NOMO-1 treated with DMSO at 0.1 percent for 48 hours (cell line): ENCODE measurements around the gene CDON.

ENCODE experiments used
- DNase-seq: peaks from one replicate; lab custom pipeline; 2025; ENCODE audit not compliant: unreplicated experiment; lab: John Stamatoyannopoulos, UW

CDON gene

GRCh38 chr11:125959511-125959910 is 103.2 kb downstream of the CDON start:
- DNase-seq, result no peak

- no peak for DNase-seq
Observed at GRCh38 chr11:125958872-125959400, 103.7 kb downstream of the CDON start.

DNA sequence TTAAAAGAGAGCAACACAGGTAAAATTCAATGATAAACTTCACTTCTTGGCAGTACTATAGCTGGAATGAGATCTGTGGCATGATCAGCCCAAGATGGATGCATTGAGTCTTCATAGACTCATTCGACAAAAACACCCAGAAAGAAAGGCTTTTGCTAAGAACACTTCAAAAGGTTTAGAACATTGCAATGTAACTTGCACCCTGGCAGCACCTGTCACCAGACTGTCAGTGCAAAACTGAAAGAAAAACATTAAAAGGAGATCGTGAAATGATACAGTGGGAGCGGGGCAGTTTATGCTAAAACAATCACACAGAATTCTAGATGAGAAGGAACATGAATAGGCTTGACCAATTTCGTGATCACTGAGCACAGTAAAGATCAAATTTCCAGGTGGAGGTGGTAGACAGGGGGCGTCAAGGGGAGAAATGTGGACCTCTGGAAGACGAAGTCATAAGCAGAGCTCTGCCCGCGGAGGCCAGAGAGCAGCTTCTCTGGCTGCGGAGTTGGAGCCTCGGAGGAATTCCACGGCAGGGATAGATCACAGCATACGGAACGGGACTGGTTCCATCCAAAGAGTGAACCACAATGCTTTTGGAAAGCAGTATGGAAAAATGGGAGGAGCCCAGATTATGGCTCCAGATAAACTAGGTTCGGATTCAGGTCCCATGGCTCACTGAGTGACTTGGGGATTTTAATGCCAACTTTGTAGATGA is 104.9 kb downstream of the CDON start:
- DNase-seq, result no peak

DNA sequence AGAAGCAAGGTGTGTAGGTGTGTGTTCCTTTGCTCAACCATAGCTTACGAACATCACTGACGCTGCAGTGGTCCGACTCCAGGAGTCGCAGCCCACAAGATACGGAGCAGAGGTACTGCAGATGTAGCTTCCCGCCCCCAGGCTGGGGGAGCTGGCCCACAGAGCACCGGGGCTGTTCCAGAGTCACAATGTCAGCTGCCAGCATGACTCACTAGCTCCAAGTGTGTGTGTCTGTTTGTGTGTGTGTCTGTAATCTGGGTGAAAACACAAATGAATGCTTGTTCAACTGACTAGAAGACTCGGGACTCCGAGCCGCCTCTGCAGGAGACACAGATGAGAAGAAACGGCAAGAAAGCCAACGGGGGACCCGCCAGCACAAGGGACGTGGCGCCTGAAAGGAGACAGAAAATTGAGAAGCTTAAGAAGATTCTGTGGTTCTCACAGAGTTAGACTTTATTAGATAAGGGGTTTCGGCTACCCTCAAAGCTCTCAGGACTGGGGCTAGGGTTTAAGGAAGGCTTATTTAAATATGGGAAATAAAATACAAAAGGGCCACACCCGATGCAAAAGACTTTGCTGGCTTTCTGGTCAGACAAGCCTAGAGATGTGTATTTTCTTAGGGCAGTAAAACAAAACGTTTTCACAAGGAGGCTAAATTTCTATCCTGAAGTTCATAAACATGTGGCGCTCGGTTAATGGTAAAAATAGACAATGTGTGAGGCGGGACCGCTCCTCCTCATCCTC is 106.1 kb downstream of the CDON start:
- no peak for DNase-seq

DNA sequence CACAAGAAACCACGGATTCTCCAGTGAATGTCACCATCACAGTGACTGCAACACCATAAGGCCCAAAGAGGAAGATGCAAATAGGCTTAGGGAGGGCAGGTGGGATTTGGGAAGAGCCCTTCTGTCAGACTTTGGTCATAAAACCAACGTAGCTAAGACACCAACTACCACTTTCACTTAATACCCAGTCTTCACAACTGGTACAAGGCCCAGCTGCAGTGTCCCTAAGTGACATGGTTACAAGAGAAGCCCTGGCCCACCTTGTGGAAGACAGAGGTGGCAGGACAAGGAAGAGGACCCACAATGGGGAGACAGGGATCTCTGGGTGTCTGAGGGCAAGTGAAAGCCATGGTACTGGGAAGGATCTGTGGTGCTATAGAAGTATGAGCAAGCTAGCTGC is 106.8 kb downstream of the CDON start:
- DNase-seq, result no peak

GRCh38 chr11:125954945-125955640 is 107.6 kb downstream of the CDON start:
- DNase-seq, result no peak

DNA sequence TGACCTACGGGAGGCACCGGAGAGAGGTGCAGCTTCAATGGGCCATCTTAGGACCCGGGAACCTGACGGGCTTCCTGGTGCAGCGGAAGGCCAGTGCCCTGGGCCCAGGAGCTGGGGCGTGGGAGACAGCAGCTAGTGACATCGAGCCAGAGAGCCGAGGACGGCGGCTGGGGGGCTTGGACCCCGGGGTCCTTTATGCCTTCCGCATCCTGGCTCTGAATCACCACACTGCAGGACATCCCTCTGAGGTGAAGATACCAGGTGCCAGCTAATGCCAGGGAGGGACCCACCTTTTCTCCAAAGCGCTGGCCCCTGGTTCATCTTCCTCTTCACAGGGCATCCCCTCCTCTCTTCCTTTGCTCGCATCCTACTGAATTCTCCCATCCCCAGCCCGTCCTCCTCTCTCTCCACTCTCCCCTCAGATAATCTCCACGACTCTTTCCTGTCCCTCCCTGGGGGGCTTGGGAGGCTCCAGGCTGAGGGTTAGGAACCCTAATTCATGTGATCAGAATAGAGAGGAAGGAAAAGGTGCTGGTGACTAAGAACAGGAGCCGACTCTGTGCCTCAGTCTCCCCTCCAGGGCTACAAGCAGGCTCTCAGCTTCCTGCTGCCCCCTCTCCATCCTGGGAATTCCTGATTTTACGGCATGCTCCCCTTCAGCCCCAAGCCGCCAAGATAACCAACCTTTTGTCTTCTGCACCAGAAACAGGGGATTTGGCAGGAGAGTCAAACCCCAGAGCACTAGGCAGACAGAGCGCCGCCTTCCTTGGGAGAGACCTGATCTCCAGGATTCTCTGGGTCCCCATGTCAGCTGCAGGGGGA is 108.3 kb downstream of the CDON start:
- DNase-seq, result no peak

DNA sequence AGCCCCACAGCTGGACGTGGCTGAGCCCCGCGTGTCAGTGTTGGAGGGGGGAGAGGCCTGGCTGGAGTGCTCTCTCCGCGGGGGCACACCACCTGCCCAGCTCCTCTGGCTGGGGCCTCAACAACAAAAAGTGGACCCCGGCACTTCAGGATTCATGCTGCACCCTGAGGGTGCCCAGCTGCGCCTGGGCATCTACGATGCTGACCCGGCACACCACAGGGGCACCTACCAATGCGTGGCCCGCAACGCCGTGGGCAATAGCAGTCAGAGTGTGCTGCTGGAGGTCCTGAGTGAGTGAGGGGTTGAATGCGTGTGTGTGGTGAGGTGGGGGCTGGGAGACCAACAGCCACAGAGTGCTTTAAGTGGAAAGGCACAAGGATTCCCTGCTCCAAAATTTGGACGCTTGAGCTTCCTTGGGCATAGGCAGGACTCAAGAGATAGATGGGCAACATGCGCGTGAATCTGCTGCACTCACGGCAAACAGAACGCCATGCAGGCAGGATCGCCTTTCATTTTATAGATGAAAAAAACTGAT is 109.2 kb downstream of the CDON start:
- no peak for DNase-seq

GRCh38 chr11:125952973-125953372 is 109.7 kb downstream of the CDON start:
- DNase-seq, result no peak

DNA sequence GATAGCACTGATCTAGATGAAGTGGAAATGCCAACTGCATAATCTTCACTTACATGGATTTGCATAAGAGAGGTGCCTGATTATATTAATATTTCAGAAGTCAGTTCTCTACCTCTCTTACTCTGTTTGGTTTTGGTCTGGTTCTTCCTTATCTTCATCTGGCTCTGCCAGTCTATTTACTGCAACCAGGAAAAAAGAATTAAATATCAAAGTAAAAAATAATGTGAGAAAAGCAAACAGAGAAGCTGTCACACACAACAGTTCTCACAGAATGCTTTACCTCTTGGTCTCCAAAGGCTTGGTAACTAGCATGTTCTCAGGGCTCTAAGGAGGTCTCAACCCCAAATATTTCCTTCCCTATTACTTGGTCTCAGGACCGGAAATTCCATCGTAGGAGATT is 110.1 kb downstream of the CDON start:
- no peak for DNase-seq

- DNase-seq, result no peak
Observed at GRCh38 chr11:125951731-125952130, 110.9 kb downstream of the CDON start.

- DNase-seq, result no peak
Observed at GRCh38 chr11:125950696-125951651, 111.7 kb downstream of the CDON start.

DNA sequence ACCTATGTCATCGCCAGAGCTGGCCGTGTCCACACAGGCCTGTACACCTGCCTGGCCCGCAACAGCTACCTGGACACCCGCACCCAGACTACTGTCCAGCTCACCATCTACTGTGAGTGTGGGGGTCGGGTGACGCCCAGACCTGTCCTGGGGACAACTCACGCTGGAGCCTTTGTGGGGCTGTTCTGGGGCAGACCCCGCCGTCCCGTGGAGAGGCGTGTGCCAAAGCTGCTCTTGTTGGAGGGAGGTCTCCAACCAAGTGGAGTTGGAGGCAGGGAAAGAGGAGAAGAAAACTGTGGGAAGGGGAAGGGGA is 112.5 kb downstream of the CDON start:
- no peak for DNase-seq

GRCh38 chr11:125949271-125950177 is 113.1 kb downstream of the CDON start:
- DNase-seq, result no peak

DNA sequence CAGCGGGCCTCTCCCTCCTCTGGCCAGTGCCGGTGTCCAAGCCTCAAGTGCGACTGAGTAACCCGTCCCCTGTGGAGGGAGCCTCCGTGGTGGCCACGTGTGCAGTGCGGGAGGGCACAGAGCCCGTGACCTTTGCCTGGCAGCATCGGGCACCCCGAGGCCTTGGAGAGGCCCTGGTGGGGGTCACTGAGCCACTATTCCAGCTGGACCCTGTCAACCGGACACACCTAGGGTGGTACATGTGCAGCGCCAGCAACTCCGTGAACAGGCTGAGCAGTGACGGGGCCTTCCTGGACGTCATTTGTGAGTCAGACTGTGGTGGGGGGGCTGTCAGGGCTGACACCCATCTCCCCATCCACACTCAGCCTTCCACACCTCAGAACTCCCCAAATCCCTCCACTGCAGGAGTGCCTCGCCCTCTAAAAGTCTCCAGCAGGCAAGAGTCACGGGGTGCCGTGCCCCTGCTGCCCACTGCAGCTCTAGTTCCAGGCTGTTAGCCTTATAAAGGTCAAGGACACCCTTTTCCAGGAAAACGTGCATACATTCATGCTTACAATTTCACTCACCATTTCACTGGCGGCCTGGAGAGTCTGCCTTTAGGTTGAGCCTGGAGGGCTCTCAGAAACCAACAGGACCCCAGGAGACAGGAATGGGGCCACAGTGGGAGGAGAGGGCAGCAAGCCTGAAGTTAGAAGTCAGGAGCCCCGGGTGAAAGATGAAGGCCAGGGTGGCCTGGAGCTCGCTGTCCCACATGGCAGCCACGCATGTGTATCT is 114.2 kb downstream of the CDON start:
- DNase-seq, result no peak

DNA sequence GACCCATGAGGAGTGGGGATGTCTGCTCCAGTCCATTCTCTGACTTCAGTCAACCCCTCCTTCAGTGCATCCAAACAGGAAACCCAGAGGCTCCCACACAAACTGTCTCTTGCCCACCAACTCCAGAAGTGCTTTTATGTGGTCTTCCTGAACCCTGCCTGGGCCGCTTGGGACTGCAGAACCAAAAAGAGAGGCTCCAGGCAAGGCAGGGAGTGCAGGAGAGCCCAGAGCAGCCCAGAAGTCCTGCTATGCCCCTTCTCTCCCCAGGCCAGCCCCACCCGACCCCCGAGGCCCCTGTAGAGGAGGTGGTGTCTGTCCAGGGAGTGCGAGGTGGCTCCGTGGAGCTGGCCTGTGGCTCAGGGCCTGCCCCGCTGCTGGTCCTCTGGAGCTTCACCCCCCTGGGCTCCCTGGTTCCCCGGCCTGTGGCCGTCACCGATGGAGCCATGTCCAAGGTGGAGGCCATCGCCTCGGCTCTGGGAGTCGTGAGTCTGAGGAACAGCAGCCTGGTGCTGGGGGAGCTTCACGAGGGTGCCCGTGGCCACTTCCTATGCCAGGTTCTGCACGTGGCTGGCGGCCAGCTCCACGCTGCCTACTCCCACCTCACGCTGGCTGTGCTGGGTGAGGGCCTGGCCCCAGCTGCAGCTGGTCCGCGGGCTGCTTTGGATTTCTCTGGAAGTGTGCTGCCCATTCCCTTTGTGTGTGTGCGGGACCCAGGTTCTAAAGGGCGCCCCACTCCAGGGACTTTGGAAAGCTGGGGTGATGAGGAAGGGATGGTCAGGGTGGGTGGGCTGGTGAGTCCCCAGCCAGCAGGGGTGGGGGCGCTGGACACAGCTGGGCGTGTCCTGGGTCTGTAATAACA is 115.0 kb downstream of the CDON start:
- no peak for DNase-seq
